SK-N-SH treated with all-trans-retinoic acid at 6 μM for 48 hours (cell line): ENCODE data around the gene RBKS.
"Not testable (repeated sequence)": the region's sequence is repeated elsewhere in the genome, so short reads cannot be mapped to it uniquely, and the experiment has no call there.

ENCODE experiments used
- BACH2 ChIP-seq: fragments of 250-450 bp; sonication (Bioruptor Pico); IDR thresholded peaks from 2 replicates; pipeline ENCODE4 v1.9.0; 2021; ENCODE audit warnings: mild to moderate bottlenecking, borderline replicate concordance
- CREB5 ChIP-seq: fragments of 250-450 bp; sonication (Bioruptor Pico); IDR thresholded peaks from 2 replicates; pipeline ENCODE4 v1.5.1; 2020; ENCODE audit warnings: low read depth, mild to moderate bottlenecking, moderate library complexity
- CSDC2 ChIP-seq: fragments of 250-450 bp; sonication (Bioruptor Pico); IDR thresholded peaks from 2 replicates; pipeline ENCODE4 v1.5.0; 2020; ENCODE audit warnings: mild to moderate bottlenecking, moderate library complexity
- ESRRG ChIP-seq: fragments of 250-450 bp; sonication (Bioruptor Pico); IDR thresholded peaks from 2 replicates; pipeline ENCODE4 v1.6.1; 2021; ENCODE audit warnings: mild to moderate bottlenecking
- ISL1 ChIP-seq: fragments of 250-450 bp; sonication (Bioruptor Pico); IDR thresholded peaks from 2 replicates; pipeline ENCODE4 v2.1.2; 2022; ENCODE audit warnings: mild to moderate bottlenecking, moderate library complexity
- POU6F1 ChIP-seq: fragments of 250-450 bp; sonication (Bioruptor Pico); IDR thresholded peaks from 2 replicates; pipeline ENCODE4 v1.8.0; 2021; ENCODE audit warnings: low read depth, mild to moderate bottlenecking, moderate library complexity, borderline replicate concordance
- PPARA ChIP-seq: fragments of 250-450 bp; sonication (Bioruptor Pico); IDR thresholded peaks from 2 replicates; pipeline ENCODE4 v1.5.0; 2020; ENCODE audit warnings: mild to moderate bottlenecking, borderline replicate concordance
- RARB ChIP-seq: fragments of 250-450 bp; sonication (Bioruptor Pico); IDR thresholded peaks from 2 replicates; pipeline ENCODE4 v1.8.0; 2021; ENCODE audit warnings: mild to moderate bottlenecking, moderate library complexity
- SNAI2 ChIP-seq: fragments of 250-450 bp; sonication (Bioruptor Pico); IDR thresholded peaks from 2 replicates; pipeline ENCODE4 v1.5.0; 2020; ENCODE audit warnings: mild to moderate bottlenecking, moderate library complexity
- TSHZ2 ChIP-seq: fragments of 250-450 bp; sonication (Bioruptor Pico); IDR thresholded peaks from 2 replicates; pipeline ENCODE4 v1.5.0; 2020; ENCODE audit warnings: mild to moderate bottlenecking, moderate library complexity
- ZFP3 ChIP-seq: fragments of 250-450 bp; sonication (Bioruptor Pico); IDR thresholded peaks from 2 replicates; pipeline ENCODE4 v1.5.0; 2020; ENCODE audit warnings: mild to moderate bottlenecking, moderate library complexity
- ZNF70 ChIP-seq: fragments of 450-650 bp; formaldehyde crosslinking; IDR thresholded peaks from 2 replicates; pipeline ENCODE4 v1.5.0; 2020; ENCODE audit warnings: mild to moderate bottlenecking, moderate library complexity

GRCh38 chr2:27748803-27749554 lies 141.2 kb downstream of the RBKS start:
- TF ChIP-seq PPARA; BACH2 (CRISPR knock-in tag); TSHZ2; RARB (CRISPR knock-in tag); SNAI2 (CRISPR knock-in tag); ESRRG; CSDC2 (CRISPR knock-in tag); ISL1 (CRISPR knock-in tag); POU6F1 (CRISPR knock-in tag); ZFP3 (CRISPR knock-in tag); CREB5 (CRISPR knock-in tag); ZNF70: not testable (repeated sequence)
